ENCODE results near the gene ZNF619. TPM values are rescaled to one million over a fixed set of nuclear protein-coding genes. Genes with fewer than 3 reads are reported as not detected.
A peak's percentile ranks its signal among the peaks of the same experiment; 100 is the strongest.

Gene ZNF619
- total and polyA plus RNA-seq, 2 of the 4 experiments (the other 2 are of a cell fraction): 2.0 to 4.8 TPM

- Histone ChIP-seq H3K4me2 (ENCODE audit: low read depth, low read length) (no peak overlapping the region; the same call in none of the 2 replicates), H2BK120ac (ENCODE audit: low read depth, low read length) (no peak overlapping the region), H3K9me3 (ENCODE audit: control insufficient read depth, insufficient read depth, low read length) (no peaks in the 10 kb centered on the region), H2BK5ac (ENCODE audit: low read depth, low read length, poor library complexity, severe bottlenecking) (no peak overlapping the region), H2BK20ac (ENCODE audit: low read depth, low read length) (no peak overlapping the region), H3K4me1 (ENCODE audit: control insufficient read depth, insufficient read depth, low read length) (no peaks in the 10 kb centered on the region), H3K56ac (ENCODE audit: extremely low read depth, insufficient read depth, low read length) (no peak overlapping the region), H4K5ac (ENCODE audit: low read depth, low read length) (no peak overlapping the region), H3K27ac (ENCODE audit: insufficient read depth, low read length) (no peak overlapping the region), H3K36me3 (ENCODE audit: control insufficient read depth, insufficient read depth, low read length) (peaks cover 9% of the 10 kb centered on the region), H3K79me1 (ENCODE audit: low read depth in 1 of 2, low read length in 2 of 2) (peaks cover 9 to 18% of the 10 kb centered on the region in 2 experiments; a peak in 2 of 4 replicates), H3K9me1 (ENCODE audit: insufficient read depth, low read length) (no peaks in the 10 kb centered on the region; the same call in 1 of the 2 replicates), H4K91ac (ENCODE audit: insufficient read depth, low read depth, low read length) (no peak overlapping the region), H3K4ac (ENCODE audit: low read depth, low read length) (no peak overlapping the region), H3K18ac (ENCODE audit: low read depth, low read length) (no peak overlapping the region), H3K27me3 (ENCODE audit: control insufficient read depth, insufficient read depth, low read length) (no peaks in the 10 kb centered on the region), H4K8ac (ENCODE audit: low read depth in 2 of 2, low read length in 2 of 2) (peak overlapping the region in 1 of 2 experiments; percentile 18; a peak in 2 of 4 replicates), H2AK9ac (replicated peaks; ENCODE audit: low read depth, low read length, poor library complexity) (no peak overlapping the region), H3K4me3 (ENCODE audit: insufficient read depth, low read depth, low read length) (no peak overlapping the region), H3K14ac (replicated peaks; ENCODE audit: low read depth, low read length) (no peak overlapping the region), H4K20me1 (ENCODE audit: insufficient read depth, low read length) (peaks cover 14% of the 10 kb centered on the region), H3K9ac (ENCODE audit: low read depth, low read length) (no peak overlapping the region), H2BK15ac (ENCODE audit: low read depth, low read length) (no peak overlapping the region), H2AFZ (replicated peaks; ENCODE audit: low read length, poor library complexity) (no peak overlapping the region), H2AK5ac (ENCODE audit: low read depth, low read length) (no peak overlapping the region), H3K23ac (ENCODE audit: low read depth, low read length) (no peak overlapping the region)
- no TSS peak for BruUV-seq (replicated peaks)
- ATAC-seq (ENCODE audit: low read depth) (no peak), DNase-seq (no peak)
- dilution Hi-C loops (cut with HindIII; ENCODE audit: low sequenced_read_pairs, unreplicated experiment): no loop called here
- intact Hi-C loops (cut with micrococcal nuclease): loop anchor here (1.0 to 5.0 kb wide), 3 partner anchors 71 to 142 kb away; partner anchors contain the start of gene ZNF621
- CTCF ChIA-PET: interaction anchor here (0.6 kb wide), 1 partner anchor 47 kb away, joined by 3 read pairs; no protein-coding TSS in a partner anchor
- in situ Hi-C loops (cut with MboI; ENCODE audit: low sequenced_read_pairs): no loop called here
- WGBS, 2 experiments (ENCODE audit: extremely low coverage in 2 of 2, insufficient read length in 1 of 2): no CpG with 5 or more reads among the region's 6 CpGs
- POLR2A ChIA-PET (ENCODE audit: unreplicated experiment): interaction anchor here (0.7 kb wide), 1 partner anchor 1730 kb away, joined by 3 read pairs; no protein-coding TSS in a partner anchor
- TF ChIP-seq ELK1 (IDR thresholded peaks at IDR 0.05; ENCODE audit: borderline replicate concordance, low read depth, low read length): no peak
- no peak for TF ChIP-seq BHLHE40 (IDR thresholded peaks at IDR 0.05; ENCODE audit: low read depth, low read length)
- TF ChIP-seq MAFK (IDR thresholded peaks at IDR 0.05; ENCODE audit: low read depth, low read length): no peak
- no peak for TF ChIP-seq USF2 (IDR thresholded peaks at IDR 0.05; ENCODE audit: low read depth, low read length)
- TF ChIP-seq CHD1 (IDR thresholded peaks at IDR 0.05; ENCODE audit: low read depth, low read length): no peak
- TF ChIP-seq MXI1 (IDR thresholded peaks at IDR 0.05; ENCODE audit: borderline replicate concordance, low read depth, low read length): no peak
- no peak for TF ChIP-seq SMC3 (IDR thresholded peaks at IDR 0.05; ENCODE audit: low read depth, low read length)
- no peak for TF ChIP-seq CEBPB (IDR thresholded peaks at IDR 0.05; ENCODE audit: low read depth, low read length)
- TF ChIP-seq RAD21 (IDR thresholded peaks at IDR 0.05; ENCODE audit: low read length): no peak
- no peak for TF ChIP-seq RFX5 (IDR thresholded peaks at IDR 0.05; ENCODE audit: low read depth, low read length)
- no peak for TF ChIP-seq MAZ (IDR thresholded peaks at IDR 0.05; ENCODE audit: borderline replicate concordance, low read depth, low read length)
- no peak for TF ChIP-seq FOS (IDR thresholded peaks at IDR 0.05; ENCODE audit: low read depth, low read length)
- no peak for TF ChIP-seq CTCF (conservative IDR thresholded peaks at IDR 0.05; ENCODE audit: low read depth, low read length)
These were observed 23.0 kb upstream of the ZNF619 start for GRCh38 chr3:40453933-40454332.
